Measurements from ENCODE around the gene CARHSP1.
A peak's percentile ranks its signal among the peaks of the same experiment; 100 is the strongest.

The CARHSP1 gene

GRCh38 chr16:8869212-8869987, 594 bp upstream of the CARHSP1 start:
- no peaks in the 10 kb centered on the region for H3K9me3 ChIP-seq (ENCODE audit: insufficient read depth, low read depth, low read length)
- H3K9ac ChIP-seq (ENCODE audit: low read depth, low read length), result peak overlapping the region; percentile 79
- peaks cover 22% of the 10 kb centered on the region for H3K4me1 ChIP-seq (ENCODE audit: insufficient read depth, low read length)
- no peaks in the 10 kb centered on the region for H3K27me3 ChIP-seq (ENCODE audit: insufficient read depth, low read length)
- H3K27ac ChIP-seq (ENCODE audit: low read depth, low read length), result peak overlapping the region; percentile 44
- 0 out of 2 replicates have a peak, but pooled peaks cover 5% of the 10 kb centered on the region for H3K36me3 ChIP-seq (ENCODE audit: insufficient read depth, low read length)
- peak overlapping the region; percentile 67 for H3K4me3 ChIP-seq (ENCODE audit: low read length)
- WGBS, result 20% methylated on average over 34 of the region's 37 CpGs

GRCh38 chr16:8867932-8868415, 832 bp downstream of the CARHSP1 start:
- WGBS, result under 1% methylated on average over 16 of the region's 16 CpGs
- Histone ChIP-seq H3K36me3 (ENCODE audit: insufficient read depth, low read length) (peaks cover 12% of the 10 kb centered on the region), H3K27ac (ENCODE audit: low read depth, low read length) (peak overlapping the region; percentile 93), H3K27me3 (ENCODE audit: insufficient read depth, low read length) (no peaks in the 10 kb centered on the region), H3K9ac (ENCODE audit: low read depth, low read length) (peak overlapping the region; percentile 92), H3K4me3 (ENCODE audit: low read length) (peak overlapping the region; percentile 80), H3K9me3 (ENCODE audit: insufficient read depth, low read depth, low read length) (no peaks in the 10 kb centered on the region), H3K4me1 (ENCODE audit: insufficient read depth, low read length) (peaks cover 36% of the 10 kb centered on the region)

- Histone ChIP-seq H3K27ac (ENCODE audit: low read depth, low read length) (peak overlapping the region; percentile 93), H3K9me3 (ENCODE audit: insufficient read depth, low read depth, low read length) (no peaks in the 10 kb centered on the region), H3K4me3 (ENCODE audit: low read length) (peak overlapping the region; percentile 80), H3K27me3 (ENCODE audit: insufficient read depth, low read length) (no peaks in the 10 kb centered on the region), H3K9ac (ENCODE audit: low read depth, low read length) (peak overlapping the region; percentile 92), H3K4me1 (ENCODE audit: insufficient read depth, low read length) (peaks cover 36% of the 10 kb centered on the region), H3K36me3 (ENCODE audit: insufficient read depth, low read length) (peaks cover 12% of the 10 kb centered on the region)
- WGBS, result under 1% methylated on average over 35 of the region's 35 CpGs
These were observed 1.4 kb downstream of the CARHSP1 start for GRCh38 chr16:8867216-8867931.

GRCh38 chr16:8866884-8867215, 2.0 kb downstream of the CARHSP1 start:
- Histone ChIP-seq H3K27ac (ENCODE audit: low read depth, low read length) (peak overlapping the region; percentile 93), H3K9ac (ENCODE audit: low read depth, low read length) (peak overlapping the region; percentile 92), H3K36me3 (ENCODE audit: insufficient read depth, low read length) (peaks cover 12% of the 10 kb centered on the region), H3K9me3 (ENCODE audit: insufficient read depth, low read depth, low read length) (no peaks in the 10 kb centered on the region), H3K4me3 (ENCODE audit: low read length) (peak overlapping the region; percentile 80), H3K4me1 (ENCODE audit: insufficient read depth, low read length) (peaks cover 36% of the 10 kb centered on the region), H3K27me3 (ENCODE audit: insufficient read depth, low read length) (no peaks in the 10 kb centered on the region)
- WGBS, result 2% methylated on average over 16 of the region's 16 CpGs

GRCh38 chr16:8866118-8866883, 2.5 kb downstream of the CARHSP1 start:
- peak overlapping the region; percentile 80 for H3K4me3 ChIP-seq (ENCODE audit: low read length)
- H3K27me3 ChIP-seq (ENCODE audit: insufficient read depth, low read length), result no peaks in the 10 kb centered on the region
- H3K4me1 ChIP-seq (ENCODE audit: insufficient read depth, low read length), result peaks cover 40% of the 10 kb centered on the region
- 13% methylated on average over 30 of the region's 30 CpGs for WGBS
- H3K9ac ChIP-seq (ENCODE audit: low read depth, low read length), result peak overlapping the region; percentile 92
- peaks cover 12% of the 10 kb centered on the region for H3K36me3 ChIP-seq (ENCODE audit: insufficient read depth, low read length)
- H3K27ac ChIP-seq (ENCODE audit: low read depth, low read length), result peak overlapping the region; percentile 93
- no peaks in the 10 kb centered on the region for H3K9me3 ChIP-seq (ENCODE audit: insufficient read depth, low read depth, low read length)

- Histone ChIP-seq H3K36me3 (ENCODE audit: insufficient read depth, low read length) (peaks cover 15% of the 10 kb centered on the region), H3K4me1 (ENCODE audit: insufficient read depth, low read length) (peaks cover 41% of the 10 kb centered on the region), H3K9me3 (ENCODE audit: insufficient read depth, low read depth, low read length) (no peaks in the 10 kb centered on the region), H3K27me3 (ENCODE audit: insufficient read depth, low read length) (no peaks in the 10 kb centered on the region), H3K9ac (ENCODE audit: low read depth, low read length) (no peak overlapping the region), H3K4me3 (ENCODE audit: low read length) (no peak overlapping the region), H3K27ac (ENCODE audit: low read depth, low read length) (peak overlapping the region; percentile 88; the same call in 1 of the 2 replicates)
- WGBS, result 86% methylated on average over 14 of the region's 14 CpGs
These were observed 3.5 kb downstream of the CARHSP1 start for GRCh38 chr16:8865145-8865882.

- Histone ChIP-seq H3K4me3 (ENCODE audit: low read length) (no peak overlapping the region), H3K9ac (ENCODE audit: low read depth, low read length) (peak overlapping the region; percentile 15; the same call in 1 of the 2 replicates), H3K4me1 (ENCODE audit: insufficient read depth, low read length) (peaks cover 41% of the 10 kb centered on the region), H3K27me3 (ENCODE audit: insufficient read depth, low read length) (no peaks in the 10 kb centered on the region), H3K27ac (ENCODE audit: low read depth, low read length) (peak overlapping the region; percentile 50), H3K36me3 (ENCODE audit: insufficient read depth, low read length) (peaks cover 20% of the 10 kb centered on the region), H3K9me3 (ENCODE audit: insufficient read depth, low read depth, low read length) (no peaks in the 10 kb centered on the region)
- WGBS, result 60% methylated on average over 13 of the region's 13 CpGs
These were observed 4.2 kb downstream of the CARHSP1 start for GRCh38 chr16:8864480-8865110.

GRCh38 chr16:8863594-8864424, 5.0 kb downstream of the CARHSP1 start:
- Histone ChIP-seq H3K27me3 (ENCODE audit: insufficient read depth, low read length) (no peaks in the 10 kb centered on the region), H3K9ac (ENCODE audit: low read depth, low read length) (no peak overlapping the region), H3K27ac (ENCODE audit: low read depth, low read length) (no peak overlapping the region), H3K4me1 (ENCODE audit: insufficient read depth, low read length) (peaks cover 37% of the 10 kb centered on the region), H3K9me3 (ENCODE audit: insufficient read depth, low read depth, low read length) (no peaks in the 10 kb centered on the region), H3K4me3 (ENCODE audit: low read length) (no peak overlapping the region), H3K36me3 (ENCODE audit: insufficient read depth, low read length) (peaks cover 28% of the 10 kb centered on the region)
- 89% methylated on average over 17 of the region's 17 CpGs for WGBS

GRCh38 chr16:8862309-8863130, 6.3 kb downstream of the CARHSP1 start:
- Histone ChIP-seq H3K4me1 (ENCODE audit: insufficient read depth, low read length) (peaks cover 37% of the 10 kb centered on the region), H3K9me3 (ENCODE audit: insufficient read depth, low read depth, low read length) (no peaks in the 10 kb centered on the region), H3K36me3 (ENCODE audit: insufficient read depth, low read length) (peaks cover 38% of the 10 kb centered on the region), H3K9ac (ENCODE audit: low read depth, low read length) (no peak overlapping the region), H3K27me3 (ENCODE audit: insufficient read depth, low read length) (no peaks in the 10 kb centered on the region), H3K4me3 (ENCODE audit: low read length) (no peak overlapping the region), H3K27ac (ENCODE audit: low read depth, low read length) (no peak overlapping the region)
- 89% methylated on average over 14 of the region's 14 CpGs for WGBS
